CD4-positive, alpha-beta T cell treated with Interleukin-6 for 4 hours (primary cell): Measurements from ENCODE around the gene EME1.

Experiments
- DNase-seq: peaks from one replicate; pipeline ENCODE4 v3.0.0-alpha.2; 2020; ENCODE audit warnings: mixed read lengths

The EME1 gene

DNA sequence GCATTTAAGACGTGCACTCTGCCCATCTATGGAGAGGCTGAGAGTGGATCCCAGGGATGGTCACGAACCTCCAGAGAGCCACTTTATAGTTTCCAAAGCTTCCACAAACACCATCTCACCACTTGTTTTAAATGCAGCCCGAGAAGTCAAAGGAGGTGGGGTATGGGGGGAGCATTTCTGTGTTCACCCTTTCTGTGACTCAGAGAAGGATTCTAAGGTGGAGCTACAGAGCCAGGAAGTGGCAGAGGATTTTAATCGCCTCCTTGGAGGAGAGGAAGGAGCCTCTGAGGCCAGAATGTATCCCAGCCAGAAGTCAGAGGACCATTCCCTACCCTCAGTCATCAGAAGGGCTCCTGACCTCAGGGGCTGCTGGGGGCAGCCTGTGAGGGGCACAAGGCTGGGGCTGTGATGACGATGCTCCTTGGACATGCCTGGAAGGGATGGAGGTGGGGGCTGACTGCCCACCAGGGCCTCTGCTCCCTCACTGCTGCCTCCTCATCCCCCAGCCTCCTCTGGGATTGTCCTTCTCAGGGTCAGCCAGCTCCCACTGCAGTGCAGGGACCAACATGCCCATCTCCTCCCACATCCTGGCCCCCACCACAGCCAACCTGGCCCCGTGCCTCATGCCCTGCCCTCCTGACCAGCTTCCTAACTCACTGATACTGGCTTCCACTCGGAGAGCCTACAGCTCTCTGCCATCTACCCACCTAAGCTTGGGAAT, 24.3 kb upstream of the EME1 start:
- no peak for DNase-seq

DNA sequence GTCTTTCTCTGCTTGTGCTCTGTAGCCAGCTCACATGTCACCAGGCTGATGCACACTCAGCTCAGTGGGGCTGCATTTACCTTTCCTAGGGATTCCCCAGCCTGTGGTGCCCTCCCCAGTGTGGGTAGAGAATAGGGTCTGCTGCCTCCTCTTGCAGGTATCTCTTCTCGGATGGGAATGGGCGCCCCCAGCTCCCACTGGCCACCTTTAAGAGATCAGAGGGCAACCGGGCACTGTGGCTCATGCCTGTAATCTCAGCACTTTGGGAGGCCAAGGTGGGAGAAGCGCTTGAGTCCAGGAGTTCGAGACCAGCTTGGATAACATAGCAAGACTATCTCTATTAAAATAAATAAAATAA, 23.8 kb upstream of the EME1 start:
- DNase-seq, result no peak

DNA sequence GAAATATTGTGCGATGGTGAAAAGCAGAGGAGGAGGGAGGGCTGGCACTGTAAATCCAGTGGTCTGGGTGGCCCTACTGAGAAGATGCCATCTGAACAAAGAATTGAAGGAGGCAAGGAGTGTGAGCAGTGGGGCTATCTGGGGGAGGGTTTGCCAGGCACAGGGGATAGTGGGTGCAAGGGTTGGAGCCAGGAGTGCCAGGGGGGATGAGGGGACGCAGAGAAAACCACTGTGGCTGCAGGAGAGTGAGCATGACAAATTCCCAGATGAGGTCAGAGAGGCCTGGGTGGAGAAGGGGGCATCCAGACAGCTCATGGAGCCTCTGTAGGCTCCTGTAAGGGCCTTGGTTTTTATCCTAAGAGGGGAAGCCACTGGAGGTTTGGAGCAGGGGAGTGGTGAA, 22.3 kb upstream of the EME1 start:
- no peak for DNase-seq

DNA sequence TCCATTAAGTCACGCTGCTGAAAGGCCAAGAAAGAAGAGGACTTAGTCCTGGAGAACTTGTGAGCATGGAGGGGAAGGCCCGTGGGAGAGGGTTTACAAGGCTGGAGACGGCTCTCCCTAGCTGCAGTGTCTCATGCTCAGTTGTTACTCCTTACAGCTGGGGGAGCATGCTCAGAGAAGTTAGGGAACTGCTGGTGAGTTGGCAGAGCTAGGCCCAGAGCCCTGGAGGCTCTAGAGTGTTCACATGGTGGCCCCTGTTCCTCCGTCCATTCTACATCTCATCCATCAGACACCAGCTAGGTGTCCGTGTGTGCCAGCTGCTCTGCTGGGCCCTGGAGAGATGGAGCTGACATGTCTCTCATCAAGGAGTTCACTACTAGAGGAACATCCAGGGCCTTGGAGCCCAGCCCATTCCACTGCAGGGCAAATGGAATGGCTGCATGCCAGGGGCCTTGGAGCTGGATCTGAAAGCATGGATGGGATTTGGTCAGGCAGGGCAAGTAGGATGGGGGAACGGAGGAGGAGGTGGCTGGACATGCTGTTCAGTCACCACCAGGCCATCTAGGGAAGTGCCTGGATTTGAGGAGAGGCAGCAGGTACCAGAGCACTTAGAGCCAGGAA, 20.8 kb upstream of the EME1 start:
- no peak for DNase-seq

DNA sequence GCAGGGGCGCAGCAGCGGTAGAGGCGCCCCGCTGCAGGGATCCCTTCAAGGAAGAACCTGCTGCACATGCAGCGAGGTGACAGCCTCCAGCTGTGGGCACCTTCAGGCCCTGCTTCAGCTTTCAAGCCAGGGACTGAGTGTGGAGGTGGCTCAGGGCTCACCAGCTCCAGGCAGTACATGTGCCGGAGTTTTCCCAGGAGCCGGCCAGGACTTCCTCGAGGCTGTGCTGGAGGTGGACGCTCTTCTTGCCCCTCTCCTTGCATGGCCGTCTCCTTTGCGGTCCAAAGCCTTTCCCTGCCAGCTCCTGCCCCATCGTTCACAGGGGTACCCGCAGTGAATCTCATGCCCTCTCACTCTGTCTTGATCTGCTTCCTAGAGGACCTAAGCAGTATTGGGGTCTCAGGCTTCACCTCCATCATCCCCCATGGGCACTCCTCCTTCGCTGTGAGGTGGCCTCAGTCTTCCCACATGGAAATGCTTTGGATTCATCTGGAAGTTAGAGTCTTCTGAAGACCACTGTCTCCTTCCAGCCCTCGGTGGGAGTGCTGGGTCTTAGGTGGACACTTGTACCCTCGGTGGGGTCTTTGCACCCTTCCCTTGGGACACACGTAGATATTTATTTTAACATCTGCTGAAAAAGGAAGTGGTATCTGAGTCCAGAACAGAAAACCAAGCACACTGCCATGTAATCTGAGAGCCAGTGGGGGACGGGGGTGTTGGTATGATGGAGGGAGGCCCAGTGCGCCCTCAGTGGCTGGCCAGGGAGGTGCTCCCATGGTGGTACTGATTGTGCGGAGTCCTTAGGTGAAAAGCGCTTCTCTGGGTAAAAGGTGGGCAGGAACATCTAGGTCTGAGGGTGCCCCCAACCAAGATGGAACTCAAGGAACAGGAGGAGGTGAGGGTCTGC, 20.1 kb upstream of the EME1 start:
- DNase-seq, result no peak

DNA sequence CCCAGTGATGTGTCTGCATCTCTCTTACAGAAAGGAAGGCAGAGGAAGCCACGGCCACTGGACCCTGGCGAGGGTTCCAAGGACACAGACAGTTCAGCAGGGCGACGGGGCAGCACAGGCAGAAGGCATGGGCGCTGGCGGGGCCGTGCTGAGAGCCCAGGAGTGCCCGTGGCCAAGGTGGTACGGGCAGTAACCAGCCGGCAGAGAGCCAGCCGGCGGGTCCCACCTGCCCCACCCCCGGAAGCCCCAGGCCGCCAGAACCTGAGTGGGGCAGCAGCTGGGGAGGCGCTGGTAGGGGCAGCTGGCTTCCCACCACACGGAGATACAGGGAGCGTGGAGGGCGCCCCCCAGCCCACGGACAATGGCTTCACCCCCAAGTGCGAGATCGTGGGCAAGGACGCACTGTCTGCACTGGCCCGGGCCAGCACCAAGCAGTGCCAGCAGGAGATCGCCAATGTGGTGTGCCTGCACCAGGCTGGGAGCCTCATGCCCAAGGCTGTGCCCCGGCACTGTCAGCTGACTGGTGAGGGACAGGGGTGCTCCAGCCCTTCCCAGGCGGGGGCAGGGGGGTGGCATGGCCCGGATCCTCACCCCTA, 19.3 kb upstream of the EME1 start:
- no peak for DNase-seq

DNA sequence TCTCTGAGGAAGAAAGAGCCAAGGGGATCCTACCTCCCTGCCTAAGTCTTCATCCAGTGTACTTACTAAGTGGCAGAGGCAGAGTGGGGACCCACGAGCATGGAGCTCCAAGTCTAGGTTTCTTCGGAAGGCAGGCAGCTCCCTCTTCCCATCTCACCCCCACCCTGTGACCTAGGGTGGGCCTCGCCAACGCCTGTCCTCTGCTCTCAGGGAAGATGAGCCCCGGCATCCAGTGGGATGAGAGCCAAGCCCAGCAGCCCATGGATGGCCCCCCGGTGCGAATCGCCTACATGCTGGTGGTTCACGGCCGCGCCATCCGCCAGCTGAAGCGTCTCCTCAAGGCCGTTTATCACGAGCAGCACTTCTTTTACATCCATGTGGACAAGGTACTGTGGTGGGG, 18.8 kb upstream of the EME1 start:
- DNase-seq, result no peak

DNA sequence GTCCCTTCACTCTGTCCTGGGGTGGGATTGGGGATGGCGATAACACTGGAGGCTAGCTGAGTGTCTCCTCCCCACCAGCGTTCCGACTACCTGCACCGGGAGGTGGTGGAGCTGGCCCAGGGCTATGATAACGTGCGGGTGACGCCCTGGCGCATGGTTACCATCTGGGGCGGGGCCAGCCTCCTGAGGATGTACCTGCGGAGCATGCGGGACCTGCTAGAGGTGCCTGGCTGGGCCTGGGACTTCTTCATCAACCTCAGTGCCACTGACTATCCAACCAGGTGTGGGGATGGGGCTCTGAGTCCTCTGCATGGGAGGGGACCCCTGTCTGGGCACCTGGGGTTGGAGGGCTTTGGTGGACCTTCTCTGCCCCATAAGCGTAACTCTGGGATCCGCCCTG, 18.3 kb upstream of the EME1 start:
- DNase-seq, result no peak

DNA sequence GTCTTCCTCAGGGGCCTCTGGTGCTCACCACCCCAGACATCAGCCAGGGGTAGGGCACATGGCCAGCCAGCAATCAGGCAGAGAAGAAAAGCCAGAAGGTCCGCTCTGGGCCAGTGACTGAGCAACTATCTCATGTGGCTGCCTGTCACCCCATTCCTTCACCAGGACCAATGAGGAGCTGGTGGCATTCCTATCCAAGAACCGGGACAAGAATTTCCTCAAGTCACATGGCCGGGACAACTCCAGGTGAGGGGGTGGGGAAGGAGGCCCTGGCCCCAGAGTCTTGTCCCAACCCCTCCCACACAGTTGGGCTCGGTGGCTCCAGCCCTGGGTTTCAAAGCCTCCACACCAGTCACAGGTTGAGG, 17.7 kb upstream of the EME1 start:
- no peak for DNase-seq

DNA sequence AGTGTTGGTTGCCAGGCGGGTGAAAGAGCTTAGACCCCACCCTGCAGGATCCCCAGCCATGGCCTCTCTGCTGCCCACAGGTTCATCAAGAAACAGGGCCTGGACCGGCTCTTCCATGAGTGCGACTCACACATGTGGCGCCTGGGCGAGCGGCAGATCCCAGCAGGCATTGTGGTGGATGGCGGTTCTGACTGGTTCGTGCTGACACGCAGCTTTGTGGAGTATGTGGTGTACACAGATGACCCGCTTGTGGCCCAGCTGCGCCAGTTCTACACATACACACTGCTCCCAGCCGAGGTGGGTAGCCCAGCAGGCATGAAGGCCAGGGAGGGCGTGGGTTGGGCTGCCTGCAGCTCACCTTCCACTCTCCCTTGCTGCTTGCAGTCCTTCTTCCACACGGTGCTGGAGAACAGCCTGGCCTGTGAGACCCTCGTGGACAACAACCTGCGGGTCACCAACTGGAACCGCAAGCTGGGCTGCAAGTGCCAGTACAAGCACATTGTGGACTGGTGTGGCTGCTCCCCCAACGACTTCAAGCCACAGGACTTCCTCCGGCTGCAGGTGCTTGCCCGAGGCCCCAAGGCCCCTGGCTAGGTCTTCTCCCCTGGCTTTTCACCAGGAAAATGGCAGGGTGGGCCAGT, 17.2 kb upstream of the EME1 start:
- no peak for DNase-seq

DNA sequence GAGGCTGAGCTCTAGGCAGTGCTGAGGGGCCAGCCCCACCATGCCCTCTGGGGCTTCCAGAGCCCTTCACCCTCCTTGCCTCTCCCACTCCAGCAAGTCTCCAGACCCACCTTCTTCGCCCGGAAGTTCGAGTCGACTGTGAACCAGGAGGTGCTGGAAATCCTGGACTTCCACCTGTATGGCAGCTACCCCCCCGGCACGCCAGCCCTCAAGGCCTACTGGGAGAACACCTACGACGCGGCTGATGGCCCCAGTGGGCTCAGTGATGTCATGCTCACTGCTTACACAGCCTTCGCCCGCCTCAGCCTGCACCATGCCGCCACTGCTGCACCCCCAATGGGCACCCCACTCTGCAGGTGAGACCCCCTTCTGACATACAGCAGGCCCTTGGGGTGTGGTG, 16.6 kb upstream of the EME1 start:
- no peak for DNase-seq

DNA sequence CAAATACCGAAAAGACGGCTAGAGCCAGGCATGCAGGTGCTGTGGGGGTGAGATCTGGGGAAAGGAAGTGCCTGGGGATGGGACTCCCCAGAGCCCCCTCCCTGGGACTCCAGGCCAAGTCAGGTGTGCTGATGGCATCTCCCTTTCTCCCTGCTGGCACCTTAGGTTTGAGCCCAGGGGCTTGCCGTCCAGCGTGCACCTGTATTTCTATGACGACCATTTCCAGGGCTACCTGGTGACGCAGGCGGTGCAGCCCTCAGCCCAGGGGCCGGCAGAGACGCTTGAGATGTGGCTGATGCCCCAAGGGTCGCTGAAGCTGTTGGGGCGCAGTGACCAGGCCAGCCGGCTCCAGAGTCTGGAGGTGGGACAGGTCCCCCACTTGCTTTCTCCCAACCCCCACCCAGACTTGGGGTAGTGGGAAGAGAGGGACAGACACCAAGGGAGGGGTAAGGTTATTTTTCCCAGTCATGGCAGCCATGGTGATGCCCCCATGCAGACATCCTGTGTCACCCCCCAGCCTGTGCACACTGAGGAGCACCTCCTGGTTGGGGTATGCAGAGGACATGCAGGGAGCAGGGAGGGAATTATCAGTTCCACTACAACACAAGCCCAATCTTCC, 16.0 kb upstream of the EME1 start:
- no peak for DNase-seq

DNA sequence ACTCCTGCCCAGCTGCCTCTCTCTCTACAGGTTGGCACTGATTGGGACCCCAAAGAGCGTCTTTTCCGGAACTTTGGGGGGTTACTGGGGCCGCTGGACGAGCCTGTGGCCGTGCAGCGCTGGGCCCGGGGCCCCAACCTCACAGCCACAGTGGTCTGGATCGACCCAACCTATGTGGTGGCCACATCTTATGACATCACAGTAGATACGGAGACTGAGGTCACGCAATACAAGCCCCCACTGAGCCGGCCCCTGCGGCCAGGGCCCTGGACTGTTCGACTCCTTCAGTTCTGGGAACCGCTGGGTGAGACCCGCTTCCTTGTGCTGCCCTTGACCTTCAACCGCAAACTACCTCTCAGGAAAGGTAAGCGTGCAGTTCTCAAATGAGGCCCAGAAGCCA, 14.9 kb upstream of the EME1 start:
- no peak for DNase-seq

DNA sequence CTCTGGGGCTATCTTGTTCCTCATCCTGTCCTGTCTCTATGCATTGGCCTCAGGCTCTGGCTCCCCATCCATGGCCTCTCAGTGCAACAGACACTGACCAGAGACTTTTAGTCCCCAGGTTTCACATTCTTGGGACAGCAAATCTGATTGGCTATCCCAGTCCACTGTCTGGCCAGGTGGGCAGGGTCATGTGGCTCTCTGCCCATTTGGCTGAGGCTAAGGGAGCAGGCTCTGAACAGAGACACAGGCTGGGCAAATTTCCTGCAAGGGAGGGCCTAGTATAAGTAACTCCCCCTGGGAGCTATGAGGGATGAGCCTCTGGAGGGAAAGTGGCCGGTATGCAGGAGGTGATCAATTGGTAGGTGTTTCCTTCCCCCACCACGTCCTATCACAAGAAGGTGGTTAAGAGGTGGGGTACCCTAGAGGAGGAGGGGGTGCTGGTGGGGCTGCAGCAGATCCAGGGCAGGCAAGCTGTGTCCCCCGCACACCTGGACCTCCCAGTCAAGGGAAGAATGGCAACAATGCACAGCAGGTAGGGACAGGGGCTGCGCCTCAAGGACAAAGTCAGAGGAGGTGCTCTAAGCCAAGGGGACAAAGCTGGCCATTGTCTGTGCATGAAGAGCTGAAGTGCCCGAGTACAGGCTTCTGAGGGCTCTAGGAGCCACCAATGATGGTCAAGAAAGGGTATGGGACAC, 13.9 kb upstream of the EME1 start:
- DNase-seq, result no peak

DNA sequence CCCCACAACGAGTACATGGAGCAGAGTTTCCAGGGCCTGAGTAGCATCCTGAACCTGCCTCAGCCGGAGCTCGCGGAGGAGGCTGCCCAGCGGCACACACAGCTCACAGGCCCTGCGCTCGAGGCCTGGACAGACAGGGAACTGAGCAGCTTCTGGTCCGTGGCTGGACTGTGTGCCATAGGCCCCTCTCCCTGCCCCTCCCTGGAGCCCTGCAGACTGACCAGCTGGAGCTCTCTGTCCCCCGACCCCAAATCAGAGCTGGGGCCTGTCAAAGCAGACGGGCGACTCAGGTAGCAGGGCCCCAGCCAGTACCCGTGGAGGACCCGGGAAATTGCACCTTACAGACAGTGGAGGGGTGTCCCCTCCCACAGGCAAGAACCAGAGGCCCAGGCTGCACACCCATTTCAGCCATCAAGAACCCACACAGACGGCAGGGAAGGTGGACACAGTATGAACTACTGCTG, 13.0 kb upstream of the EME1 start:
- no peak for DNase-seq

DNA sequence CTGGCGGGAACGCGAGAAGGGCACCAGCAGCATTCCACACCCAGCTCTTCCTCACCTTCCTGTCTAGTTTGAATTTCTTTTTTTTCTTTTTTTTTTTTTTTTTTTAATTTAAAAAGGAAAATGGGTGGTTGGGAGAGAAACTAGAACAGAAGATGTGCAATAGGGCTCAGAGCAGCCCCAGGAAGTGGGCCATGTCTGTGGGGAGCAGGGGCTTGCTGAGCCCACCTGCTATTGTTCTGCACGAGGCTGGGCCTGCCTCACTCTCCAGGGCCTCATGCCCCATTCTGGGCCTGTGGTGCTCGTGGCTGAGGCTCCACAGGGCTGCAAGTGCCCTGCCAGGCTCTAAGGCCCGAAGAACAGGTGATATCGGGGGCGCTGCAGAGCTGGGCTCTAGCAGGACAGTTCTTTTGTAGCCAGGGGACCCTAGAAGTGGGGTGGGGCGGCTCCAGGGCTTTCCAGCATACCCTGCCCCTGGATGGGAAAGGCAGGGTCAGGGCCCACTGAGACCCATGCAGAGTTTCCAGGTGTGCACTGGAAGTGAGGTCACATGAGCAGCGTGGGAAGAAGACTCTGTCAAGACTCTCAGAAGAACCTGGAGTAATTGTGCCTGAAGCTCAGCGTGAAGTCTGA, 12.4 kb upstream of the EME1 start:
- no peak for DNase-seq

DNA sequence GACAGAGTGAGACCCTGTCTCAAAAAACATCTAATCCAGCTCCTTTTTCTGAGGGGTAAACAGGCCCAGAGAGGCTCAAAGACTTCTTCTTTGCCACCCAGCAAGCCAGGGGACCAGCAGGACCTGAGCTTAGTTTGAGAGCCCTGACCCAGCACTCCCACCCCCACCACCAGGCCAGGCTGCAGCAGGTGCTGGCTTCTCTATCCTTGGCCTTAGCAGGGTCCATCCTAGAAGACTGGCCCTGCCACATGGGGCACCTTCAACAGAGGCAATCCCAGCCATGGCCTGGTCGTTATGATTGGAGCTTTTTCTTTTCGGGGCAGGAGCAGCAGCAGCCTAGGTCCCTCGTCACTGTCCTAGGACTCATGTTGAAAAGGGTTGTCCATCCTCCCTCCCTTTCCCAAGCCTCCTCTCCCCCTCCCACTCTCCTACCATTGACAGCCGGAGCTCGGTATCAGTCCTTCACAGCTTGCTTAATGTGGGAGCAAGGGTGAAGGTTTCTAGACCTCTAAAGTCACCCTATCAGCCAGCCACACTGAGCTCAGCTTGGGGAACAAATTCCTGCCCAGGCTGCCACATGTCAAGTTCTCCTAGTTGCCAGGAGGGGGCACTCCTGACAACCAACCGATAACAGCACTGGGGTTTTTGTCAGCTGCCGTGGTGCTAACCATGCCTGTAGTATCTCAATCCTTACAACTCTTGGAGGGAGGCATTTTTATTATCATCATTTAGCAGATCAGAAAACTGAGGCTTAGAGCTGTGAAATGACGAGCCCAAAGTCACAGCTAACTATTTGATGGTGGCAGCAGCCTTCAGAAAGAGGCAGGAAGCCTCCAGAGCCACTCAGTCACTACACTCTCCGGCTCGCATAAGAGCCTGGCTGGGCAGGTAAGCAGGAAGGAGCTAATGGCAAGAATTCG, 11.2 kb upstream of the EME1 start:
- peak; percentile 71 for DNase-seq

DNA sequence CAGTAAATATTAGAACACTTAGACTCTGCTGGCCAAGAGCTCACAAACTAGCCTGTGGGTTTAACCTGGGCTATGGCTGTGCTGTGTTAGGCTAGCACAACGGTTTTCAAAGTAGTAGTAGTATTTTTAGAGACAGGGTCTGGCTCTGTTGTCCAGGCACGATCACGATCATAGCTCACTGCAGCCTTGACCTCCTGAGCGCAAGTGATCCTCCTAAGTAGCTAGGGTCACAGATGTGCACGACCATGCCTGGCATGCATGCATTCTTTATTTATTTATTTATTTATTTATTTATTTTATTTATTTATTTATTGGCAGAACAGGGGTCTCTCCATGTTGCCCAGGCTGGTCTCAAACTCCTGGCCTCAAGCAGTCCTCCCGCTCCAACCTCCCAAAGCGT, 10.4 kb upstream of the EME1 start:
- DNase-seq, result no peak

DNA sequence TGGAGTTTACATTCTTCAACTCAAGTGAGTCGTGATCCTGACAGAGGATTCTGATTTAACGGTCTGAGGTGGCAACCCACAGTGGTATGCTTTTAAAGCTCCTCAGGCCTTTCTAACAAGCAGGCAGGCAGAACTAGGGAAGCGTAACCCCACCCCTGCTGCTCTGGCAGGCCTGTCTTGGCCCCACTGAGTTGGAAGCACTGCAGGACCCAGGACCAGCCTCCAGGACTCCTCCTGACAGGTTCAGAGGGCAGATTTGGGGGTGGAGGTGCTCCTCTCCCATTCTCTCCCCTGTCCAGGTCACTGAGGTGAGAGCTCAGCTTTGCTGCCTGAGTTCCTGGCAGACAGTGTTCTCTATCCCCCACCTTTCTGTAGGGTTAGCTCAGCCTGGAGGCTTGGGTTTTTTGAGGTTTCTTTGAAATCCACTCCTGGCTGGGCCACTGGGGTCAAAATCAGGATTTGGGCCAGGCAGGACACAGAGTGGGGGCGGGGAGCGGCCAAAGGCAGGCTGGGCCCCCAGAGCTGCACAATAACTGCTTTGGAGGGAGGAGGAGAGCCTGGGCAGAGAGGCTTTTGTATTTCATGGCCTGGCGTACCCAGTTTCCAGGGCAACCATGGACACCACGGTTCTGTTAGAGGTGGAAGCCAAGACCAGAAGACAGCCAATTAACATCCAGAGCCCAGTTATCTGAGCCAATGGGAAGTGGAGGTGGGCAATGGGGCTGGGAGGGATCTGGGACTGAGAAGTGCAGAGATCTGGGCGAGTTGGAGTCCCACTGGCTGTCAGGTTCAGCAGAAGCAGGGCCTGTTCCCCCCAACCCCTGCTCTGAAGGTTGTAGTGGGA, 9.6 kb upstream of the EME1 start:
- no peak for DNase-seq
